Left renal pelvis (tissue), 4 donors: ENCODE data around the gene VCL. TPM values are rescaled to one million over a fixed set of nuclear protein-coding genes. Genes with fewer than 3 reads are reported as not detected.
"Not testable (repeated sequence)": the region's sequence is repeated elsewhere in the genome, so short reads cannot be mapped to it uniquely, and the experiment has no call there.

Source experiments
- DNase-seq, 4 donors: peaks; one replicate each; pipeline ENCODE4 v3.0.0-alpha.2; 2013; ENCODE audit warnings: low read depth in 4 of 4, low spot score in 3 of 4
- polyA plus RNA-seq, 4 donors: library from polyadenylated mRNA; unstranded; fragments of 120-200 nt; gene quantifications; one replicate each; pipeline ENCODE4 v1.2.1, GENCODE V29; 2013; ENCODE audit not compliant: insufficient read length in 4 of 4

The VCL gene
- polyA plus RNA-seq, 4 donors, result 120 to 147 (median 129) TPM

GRCh38 chr10:74035303-74035702 is 37.4 kb downstream of the VCL start:
- DNase-seq, result no peak

- no peak for DNase-seq
Observed at GRCh38 chr10:74036474-74036873, 38.6 kb downstream of the VCL start.

- no peak for DNase-seq
Observed at GRCh38 chr10:74039561-74040145, 41.7 kb downstream of the VCL start.

- no peak for DNase-seq
Observed at GRCh38 chr10:74040200-74041126, 42.5 kb downstream of the VCL start.

GRCh38 chr10:74044419-74044818 is 46.5 kb downstream of the VCL start:
- DNase-seq, result no peak

GRCh38 chr10:74047304-74047703 is 49.4 kb downstream of the VCL start:
- no peak for DNase-seq

- no peak for DNase-seq
Observed at GRCh38 chr10:74047871-74048270, 50.0 kb downstream of the VCL start.

- DNase-seq, result no peak
Observed at GRCh38 chr10:74048433-74048832, 50.5 kb downstream of the VCL start.

GRCh38 chr10:74049955-74050354 is 52.0 kb downstream of the VCL start:
- no peak for DNase-seq

GRCh38 chr10:74050653-74051052 is 52.7 kb downstream of the VCL start:
- DNase-seq, result no peak

GRCh38 chr10:74051736-74052342 is 53.9 kb downstream of the VCL start:
- no peak for DNase-seq

- no peak for DNase-seq
Observed at GRCh38 chr10:74052994-74053393, 55.1 kb downstream of the VCL start.

- no peak for DNase-seq
Observed at GRCh38 chr10:74055383-74056049, 57.6 kb downstream of the VCL start.

GRCh38 chr10:74056050-74056818 is 58.3 kb downstream of the VCL start:
- no peak for DNase-seq

- DNase-seq, result no peak
Observed at GRCh38 chr10:74058071-74058470, 60.2 kb downstream of the VCL start.

GRCh38 chr10:74058658-74059057 is 60.7 kb downstream of the VCL start:
- peak in 1 of 4 donors; percentile 35 for DNase-seq

GRCh38 chr10:74061104-74061503 is 63.2 kb downstream of the VCL start:
- no peak for DNase-seq

GRCh38 chr10:74061978-74062377 is 64.1 kb downstream of the VCL start:
- DNase-seq, result not testable (repeated sequence)

GRCh38 chr10:74063256-74063655 is 65.3 kb downstream of the VCL start:
- DNase-seq, result no peak
